ENCODE data around the gene AP2M1.
"Not testable (repeated sequence)": the region's sequence is repeated elsewhere in the genome, so short reads cannot be mapped to it uniquely, and the experiment has no call there.

AP2M1 gene

DNA sequence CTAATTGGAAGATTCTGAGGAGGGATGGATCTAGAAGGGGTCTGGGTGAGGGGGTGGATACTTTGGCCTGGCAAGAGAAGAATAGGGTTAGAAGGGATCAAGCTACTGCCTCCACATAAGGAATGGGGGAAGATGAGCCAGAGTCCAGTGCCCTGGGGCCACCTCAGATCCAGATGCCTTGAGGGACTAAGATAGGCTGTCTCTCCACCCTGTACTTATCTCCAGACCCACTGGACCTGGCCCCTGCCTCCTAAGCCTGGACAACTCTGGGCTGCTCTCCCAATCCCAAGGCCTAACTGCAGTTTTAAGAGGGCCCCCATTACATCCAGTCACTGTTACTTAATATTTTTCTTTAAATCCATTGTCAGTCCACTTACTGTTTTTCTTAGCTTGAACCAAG is 17.4 kb upstream of the AP2M1 start:
- peak; percentile 18 for DNase-seq (ENCODE audit: low spot score)

DNA sequence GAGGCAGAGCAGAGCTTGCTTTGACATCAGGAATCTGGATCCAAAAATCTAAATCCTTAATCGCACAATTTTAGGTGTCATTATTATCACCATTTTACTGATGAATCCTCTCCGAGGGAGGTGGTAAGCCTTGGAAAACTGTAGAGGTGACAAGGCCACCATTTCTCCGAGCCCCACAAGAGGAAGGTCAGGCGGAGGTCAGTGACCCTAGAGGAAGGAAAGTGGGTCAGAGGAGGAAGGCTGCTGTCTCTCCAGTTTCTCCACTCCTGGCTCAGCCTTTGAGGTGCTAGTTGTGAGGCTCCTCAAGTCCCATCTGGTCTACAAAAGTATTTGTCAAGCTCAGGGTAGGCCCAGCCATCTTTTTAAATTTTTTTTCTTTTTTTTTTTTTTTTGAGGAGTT is 16.3 kb upstream of the AP2M1 start:
- no peak for DNase-seq (ENCODE audit: low spot score)

DNA sequence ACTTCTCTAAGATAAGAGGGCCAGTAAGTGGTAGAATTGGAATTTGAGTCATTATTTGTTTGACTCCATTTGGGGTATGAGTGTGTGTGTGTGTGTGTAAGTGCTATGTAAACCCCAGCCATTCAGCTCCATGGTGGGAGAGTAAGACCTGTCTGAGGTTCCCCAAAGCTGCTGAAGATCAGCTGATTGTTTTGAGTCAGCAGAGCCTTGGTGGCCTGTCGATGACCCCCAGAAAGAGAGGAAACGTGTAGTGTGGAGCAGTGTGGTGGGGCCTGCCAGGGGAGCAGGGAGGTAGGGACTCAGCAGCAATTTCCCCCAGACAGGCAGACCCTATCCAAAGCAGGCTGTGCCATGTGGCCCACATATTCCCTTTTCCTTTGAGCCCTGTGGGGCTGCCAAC is 14.2 kb upstream of the AP2M1 start:
- DNase-seq (ENCODE audit: low spot score) = peak; percentile 11

DNA sequence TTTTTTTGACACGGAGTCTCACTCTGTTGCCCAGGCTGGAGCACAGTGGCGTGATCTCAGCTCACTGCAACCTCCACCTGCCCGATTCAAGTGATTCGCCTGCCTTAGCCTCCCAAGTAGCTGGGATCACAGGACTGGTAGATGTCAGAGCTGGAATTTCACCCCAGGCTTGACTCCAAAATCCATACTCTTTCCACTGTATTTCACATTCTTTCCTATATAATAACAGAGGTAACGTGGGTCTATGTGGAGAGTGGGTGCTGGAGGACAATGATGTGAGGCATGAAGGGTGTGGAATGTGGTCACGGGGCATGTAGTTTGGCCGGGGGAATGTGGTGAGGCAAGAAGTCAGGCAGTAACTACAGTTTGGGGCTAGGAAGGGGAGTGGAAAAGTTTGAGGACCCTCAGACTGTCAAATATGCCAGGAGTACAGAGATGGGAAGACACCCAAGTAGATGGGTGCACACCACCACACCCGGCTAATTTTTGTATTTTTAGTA is 12.0 kb upstream of the AP2M1 start:
- DNase-seq (ENCODE audit: low spot score) = not testable (repeated sequence)

DNA sequence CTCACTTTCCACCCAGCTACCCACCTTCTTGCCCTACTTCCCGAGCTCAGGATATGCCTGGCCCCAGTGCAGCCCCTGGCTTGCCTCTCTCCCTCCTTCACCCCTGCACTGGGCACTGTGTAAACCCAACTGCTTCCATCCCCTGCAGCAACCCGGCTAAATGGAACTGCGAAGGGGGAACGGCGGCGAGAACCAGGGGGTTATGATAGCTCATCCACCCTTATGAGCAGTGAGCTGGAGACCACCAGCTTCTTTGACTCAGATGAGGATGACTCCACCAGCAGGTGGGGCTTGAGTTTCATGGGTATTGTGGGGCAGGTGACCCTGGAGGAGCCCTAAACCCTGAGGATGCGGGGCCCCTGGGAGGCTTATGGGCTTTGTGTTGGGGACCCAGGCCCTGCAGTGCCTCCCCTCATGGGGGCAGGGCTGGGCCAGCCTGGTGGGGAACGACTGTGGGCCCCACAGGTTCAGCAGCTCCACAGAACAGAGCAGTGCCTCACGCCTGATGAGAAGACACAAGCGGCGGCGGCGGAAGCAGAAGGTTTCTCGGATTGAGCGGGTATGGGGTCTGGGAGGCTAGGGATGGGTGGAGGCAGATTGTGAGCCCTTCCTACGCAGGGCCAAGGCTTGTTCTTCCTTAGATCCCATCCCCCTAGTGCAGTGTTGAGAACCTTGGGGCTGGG is 9.9 kb upstream of the AP2M1 start:
- DNase-seq (ENCODE audit: low spot score) = no peak

DNA sequence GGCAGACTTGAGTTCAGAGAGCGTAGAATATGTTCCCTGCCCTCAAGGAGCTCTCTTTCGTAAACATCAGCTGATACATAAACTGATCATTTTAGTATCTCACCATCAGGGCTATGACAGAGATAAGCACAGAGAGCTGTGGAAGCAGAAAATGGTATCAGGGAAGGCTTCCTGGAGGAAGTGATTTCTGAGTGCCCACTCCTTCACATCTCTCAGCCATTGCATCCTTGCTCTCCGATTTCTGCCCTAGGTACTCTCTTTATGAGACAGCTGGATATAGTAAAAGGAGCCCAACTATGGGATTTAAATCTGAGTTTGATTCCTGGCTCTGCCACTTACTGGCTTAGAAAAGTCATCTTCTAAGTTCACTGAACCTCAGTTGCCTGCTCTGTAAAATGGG is 9.1 kb upstream of the AP2M1 start:
- DNase-seq (ENCODE audit: low spot score) = no peak

DNA sequence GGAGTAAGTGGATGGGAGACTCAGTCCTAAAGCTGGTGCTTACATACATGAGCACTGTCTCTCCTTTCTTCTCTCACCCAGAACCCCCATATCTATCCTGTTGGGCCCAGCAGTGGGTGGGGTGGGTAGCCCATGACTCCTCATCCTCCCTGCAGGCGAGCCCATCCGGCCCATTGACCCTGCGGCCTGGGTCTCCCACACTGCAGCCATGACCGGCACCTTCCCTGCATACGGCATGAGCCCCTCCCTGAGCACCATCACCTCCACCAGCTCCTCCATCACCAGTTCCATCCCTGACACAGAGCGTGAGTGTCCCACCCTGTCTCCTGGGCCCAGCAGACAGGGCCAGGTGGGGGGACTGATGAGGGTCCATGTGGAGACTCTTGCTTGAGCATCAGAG is 8.0 kb upstream of the AP2M1 start:
- no peak for DNase-seq (ENCODE audit: low spot score)

DNA sequence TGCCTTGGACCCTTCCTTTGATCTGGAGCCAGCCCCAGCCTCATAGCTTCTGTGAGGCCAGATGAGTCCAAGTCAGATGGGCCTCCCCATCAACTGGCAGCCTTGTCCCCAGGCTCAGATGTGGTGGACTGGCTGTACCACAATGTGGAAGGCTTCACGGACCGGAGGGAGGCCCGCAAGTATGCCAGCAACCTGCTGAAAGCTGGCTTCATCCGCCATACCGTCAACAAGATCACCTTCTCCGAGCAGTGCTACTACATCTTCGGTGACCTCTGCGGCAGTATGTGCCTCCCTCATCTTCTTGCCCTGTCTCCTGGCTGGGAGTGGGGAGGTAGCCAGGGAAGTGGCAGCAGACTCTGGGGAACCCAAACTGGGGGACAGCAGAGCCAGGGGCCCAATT is 6.9 kb upstream of the AP2M1 start:
- DNase-seq (ENCODE audit: low spot score) = no peak

DNA sequence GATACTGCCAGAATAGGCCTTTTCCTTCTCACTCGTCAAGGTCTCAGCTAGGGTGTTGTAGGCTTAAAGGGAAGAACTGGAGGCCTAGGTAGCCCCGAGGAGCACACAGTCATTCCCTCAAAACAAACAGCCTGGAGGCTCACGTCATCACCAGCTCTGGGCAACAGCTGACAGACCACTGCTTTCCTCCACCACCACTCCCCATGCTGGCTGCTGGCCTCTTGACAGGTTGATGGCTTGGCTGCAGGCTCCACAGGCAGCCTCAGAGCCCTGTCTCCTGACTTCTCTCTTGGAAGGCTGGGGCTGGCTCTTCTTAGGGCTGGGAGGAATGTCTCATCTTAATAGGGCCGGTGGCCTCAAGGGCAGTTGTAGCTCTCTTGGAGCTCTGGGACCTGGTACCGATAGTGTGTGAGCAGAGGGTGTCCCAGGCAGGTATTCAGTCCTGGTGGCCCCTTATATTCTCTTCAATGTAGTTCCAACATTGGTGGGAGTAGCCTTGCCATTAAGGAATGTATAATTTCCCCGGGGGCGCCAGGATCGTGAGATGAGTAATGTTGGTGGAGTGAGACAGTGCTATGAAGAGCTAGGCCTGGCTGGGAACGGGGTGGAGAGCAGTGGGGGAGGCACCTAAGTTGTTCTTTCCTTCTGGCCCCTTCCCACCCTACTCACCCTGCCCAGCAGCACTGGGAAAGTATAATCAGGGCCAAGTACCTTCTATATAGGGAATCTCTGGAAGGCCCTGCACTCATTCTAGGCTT is 6.1 kb upstream of the AP2M1 start:
- DNase-seq (ENCODE audit: low spot score) = peak; percentile 63

DNA sequence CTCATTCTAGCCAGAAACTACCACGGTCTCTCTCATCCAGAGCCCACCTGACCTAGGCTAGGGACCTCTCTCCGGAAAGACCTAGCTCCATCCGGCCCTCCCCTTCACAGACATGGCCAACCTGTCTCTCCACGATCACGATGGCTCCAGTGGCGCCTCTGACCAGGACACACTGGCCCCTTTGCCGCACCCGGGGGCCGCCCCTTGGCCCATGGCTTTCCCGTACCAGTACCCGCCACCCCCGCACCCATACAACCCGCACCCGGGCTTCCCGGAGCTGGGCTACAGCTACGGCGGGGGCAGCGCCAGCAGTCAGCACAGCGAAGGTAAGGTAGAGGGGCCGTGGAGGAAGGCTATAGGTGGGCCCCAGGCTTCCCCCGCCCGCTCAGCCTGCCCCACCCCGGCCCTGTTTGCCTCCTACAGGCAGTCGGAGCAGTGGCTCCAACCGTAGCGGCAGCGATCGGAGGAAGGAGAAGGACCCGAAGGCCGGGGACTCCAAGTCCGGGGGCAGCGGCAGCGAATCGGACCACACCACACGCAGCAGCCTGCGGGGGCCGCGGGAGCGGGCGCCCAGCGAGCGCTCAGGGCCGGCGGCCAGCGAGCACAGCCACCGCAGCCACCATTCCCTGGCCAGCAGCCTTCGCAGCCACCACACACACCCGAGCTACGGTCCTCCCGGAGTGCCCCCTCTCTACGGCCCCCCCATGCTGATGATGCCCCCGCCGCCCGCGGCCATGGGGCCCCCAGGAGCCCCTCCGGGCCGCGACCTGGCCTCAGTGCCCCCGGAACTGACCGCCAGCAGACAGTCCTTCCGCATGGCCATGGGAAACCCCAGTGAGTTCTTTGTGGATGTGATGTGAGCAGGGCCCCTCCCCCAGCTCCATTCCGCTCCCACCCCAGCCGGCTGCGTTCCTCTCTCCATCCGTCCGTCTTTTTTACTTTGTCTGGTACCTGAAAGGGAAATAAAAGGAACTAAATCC is 4.5 kb upstream of the AP2M1 start:
- DNase-seq (ENCODE audit: low spot score) = no peak

DNA sequence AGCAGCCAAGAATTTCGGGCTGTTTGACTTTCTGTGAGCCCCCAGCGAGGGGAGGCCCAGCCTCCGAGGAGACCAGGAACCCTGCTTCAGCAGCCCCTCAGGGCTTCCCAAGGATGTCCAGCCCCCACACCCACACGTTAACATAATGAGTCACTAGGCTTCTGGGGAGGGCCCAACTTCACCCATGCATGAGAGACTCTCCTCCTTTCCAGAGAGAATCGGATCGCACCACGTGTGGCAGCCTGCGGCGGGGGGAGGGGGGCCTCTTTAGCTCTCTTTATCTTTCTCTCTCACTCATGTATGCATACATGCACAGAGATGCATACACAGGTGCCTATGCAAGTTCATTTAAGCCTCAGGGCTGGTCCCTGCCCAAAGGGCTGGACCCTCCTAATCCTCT is 3.1 kb upstream of the AP2M1 start:
- DNase-seq (ENCODE audit: low spot score) = peak; percentile 27

DNA sequence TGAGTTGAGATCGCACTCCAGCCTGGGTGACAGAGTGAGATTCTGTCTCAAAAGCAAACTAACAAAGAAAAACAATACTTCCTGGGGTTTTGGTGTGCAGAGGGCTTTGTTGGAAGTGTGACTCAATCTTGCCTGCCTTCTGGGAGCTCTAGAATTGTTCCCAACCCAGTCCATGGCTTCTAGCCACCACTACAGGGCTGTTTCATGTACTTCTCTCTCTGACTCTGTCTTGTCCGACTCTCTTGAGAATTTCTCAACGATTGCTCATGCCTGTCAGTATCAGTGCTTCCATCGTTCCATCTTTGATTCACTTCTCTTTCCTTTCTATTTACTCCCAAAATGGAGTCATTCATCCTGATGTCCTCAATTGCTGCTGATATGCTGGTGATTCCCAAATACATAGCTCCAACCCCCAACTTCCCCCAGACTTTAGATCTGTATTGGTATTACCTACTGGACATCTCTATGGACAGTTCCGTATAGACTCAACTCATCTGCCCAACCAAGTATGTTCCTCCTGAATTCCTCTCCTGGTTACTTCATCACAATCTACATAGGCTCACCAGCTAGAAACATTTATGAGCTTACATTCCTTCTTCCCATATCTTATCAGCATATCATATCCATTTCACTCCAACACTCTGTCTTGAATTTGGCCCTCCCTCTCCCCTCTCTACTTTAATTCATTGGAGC is 1.8 kb upstream of the AP2M1 start:
- DNase-seq (ENCODE audit: low spot score) = peak; percentile 85

DNA sequence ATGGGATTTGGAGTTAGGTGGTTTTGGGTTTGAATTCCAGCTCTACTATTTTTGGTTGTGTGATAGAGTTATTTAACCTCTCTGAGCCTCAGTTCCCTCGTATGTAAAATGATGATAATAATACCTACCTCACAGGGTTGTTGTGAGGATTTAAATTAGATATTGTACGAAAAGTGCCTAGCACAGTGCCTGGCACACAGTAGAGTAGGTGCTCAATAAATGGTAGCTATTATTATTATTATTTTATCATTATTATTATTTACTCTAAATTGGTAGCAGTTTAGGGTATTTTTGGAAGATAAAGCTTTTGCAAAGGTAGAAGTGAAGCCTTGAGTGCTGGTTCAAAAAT is 1.3 kb upstream of the AP2M1 start:
- DNase-seq (ENCODE audit: low spot score) = no peak

DNA sequence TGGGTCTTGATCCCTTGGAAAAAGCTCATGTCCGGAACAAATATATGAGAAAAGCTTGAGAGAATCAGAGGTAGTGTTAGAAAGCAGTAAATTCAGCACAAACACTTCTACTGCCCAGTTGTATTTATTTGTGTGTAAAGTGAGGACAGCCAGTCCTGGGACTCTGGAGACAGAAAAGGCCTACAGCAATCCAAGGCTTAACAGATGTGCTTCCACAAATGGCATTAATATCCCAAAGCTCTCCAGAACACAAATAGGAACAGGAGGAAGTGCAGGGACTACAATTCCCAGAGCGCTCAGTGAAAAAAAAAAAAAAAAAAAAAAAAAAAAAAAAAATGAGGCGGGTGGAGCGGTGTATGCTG is 390 bp upstream of the AP2M1 start:
- no peak for DNase-seq (ENCODE audit: low spot score)

DNA sequence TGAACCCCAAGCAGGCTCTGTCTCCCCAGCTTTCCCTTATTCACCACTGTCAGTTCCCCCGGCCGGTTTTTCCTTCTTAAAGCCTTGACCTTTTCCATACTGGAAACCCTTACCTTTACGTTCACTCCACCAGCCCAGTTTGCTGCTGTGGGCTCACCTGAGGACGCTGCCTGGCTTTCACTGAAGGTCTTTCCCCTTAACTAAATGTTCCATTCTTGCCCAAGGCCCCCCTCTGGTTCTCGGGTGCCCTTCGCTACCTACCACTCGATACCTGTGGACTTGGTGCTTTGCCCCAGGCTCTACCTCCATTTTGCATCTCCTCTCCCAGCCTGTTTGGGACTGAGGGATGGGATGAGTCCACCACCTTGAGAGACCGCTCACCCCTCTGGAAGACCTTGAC is 851 bp downstream of the AP2M1 start:
- DNase-seq (ENCODE audit: low spot score) = no peak

DNA sequence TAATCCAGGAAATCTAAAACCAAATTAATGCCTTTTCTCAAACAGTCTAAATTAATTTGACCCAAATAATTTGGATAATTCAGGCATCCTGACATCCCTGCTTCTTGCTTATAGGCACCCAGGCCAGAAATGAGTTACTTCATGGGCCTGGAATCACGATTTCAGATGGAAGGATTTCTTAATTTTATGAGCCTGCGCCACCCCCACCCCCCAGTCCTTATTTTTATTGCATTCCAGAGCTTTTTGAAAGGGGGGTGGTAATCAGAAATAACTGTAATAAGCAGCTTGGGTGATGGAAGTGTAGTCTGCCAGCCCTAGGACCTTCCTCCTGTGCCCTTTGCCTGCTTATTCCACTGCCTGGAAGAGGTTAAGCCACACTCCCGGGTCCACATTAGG is 1.3 kb downstream of the AP2M1 start:
- DNase-seq (ENCODE audit: low spot score) = no peak

DNA sequence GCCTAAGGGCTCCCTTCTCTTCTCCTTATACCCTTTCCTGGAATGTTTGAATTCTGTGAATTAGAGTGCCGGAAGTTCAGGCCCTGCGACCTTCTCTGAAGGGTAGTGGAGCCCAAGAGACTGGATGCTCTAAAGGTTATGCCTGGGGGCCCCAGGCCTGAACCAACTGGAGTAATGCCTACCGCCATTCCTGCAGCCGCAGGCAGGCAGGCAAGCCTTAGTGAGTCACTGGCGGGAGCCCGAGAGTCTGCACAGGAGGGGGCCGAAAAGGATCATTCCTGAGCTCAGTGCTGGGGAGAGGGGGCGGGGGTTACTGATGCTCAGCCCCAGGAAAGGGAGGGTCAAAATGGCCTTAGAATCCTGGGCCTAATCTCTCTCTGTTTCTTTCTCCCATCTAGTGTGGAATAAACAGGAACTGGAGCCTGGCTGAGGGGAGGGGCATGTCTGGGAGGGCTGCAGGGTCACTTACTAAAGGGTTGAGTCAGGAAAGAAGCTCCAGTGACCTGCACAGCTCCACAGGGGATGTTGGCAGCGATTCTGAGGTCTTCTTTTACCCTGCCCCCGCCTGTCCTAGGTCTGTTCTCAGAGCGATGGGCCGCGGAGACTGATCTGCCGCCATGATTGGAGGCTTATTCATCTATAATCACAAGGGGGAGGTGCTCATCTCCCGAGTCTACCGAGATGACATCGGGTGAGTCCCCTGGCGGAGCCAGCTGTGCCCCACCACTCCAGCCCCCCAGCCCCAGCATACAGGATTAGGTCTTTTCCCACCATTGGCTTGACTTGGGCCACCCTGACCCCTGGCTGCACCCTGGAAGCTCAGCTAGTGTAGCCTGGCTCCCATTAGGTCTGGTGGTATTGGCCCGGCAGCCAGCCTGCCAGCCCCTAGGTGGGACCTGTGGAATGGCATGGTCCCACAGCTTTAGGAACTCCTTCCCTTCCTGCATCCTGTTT is 2.0 kb downstream of the AP2M1 start:
- DNase-seq (ENCODE audit: low spot score) = peak; percentile 91

DNA sequence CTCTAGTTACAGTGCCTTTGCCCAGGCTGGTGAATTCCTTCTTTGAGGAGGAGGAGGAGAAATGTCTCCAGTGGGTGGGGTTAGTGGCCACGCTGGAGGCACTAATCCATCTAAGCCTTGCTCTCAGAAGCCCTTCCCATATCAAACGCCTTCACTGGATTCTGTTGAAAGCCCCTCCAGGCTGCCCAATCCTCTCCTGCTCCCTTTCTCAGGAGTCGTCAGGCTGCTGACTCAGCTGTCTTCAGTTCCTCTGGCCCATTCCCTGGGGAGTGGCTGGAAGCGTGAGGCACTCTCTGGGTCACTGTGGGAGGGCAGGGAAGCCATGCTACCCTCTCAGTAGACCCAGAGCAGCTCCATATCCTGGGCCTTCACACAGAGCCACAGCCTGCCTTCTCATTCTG is 2.7 kb downstream of the AP2M1 start:
- peak; percentile 13 for DNase-seq (ENCODE audit: low spot score)

DNA sequence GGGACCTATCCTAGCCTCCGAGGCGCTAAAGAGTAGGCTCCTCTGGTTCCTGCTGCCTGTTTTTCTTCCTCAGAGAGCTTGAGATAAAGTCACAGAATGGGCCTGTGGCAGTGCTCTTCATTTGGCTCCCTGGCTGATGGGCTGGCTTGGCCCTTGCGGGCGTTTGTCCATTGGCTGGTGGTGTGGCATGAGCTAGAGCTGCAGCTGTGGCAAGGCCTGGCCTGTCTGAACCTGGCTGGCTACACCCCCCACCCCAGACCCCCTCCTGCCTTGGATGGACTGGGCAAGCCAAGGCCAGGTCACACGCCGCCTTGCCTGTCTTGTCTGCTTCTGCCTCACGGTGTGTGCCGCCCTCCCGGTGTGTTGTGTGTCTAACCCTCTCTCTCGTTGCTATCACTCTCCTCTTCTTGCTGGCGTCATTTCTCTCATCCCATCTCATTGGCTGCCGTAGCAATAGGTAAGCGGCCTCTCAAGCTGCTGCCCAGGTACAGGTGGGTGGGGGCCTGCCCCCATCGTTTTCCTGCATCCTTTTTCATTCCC is 3.2 kb downstream of the AP2M1 start:
- DNase-seq (ENCODE audit: low spot score) = no peak

DNA sequence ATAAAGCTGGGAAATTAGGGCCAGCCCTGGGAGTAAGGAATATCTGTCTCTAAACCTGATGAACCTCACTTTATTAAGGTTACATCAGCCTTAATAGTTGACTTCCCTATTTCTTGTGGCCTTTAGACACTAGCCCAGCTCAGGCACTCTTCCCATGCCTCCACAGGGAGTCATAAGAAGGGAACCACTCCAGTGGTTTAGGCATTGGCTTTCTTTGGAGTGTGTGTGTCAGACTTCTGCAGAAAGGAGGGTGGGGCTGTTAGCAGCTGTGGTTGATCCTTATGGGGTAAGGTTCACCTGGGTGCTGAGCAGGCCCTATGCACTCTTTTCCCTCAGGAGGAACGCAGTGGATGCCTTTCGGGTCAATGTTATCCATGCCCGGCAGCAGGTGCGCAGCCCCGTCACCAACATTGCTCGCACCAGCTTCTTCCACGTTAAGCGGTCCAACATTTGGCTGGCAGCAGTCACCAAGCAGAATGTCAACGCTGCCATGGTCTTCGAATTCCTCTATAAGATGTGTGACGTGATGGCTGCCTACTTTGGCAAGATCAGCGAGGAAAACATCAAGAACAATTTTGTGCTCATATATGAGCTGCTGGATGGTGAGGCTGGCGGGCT is 4.0 kb downstream of the AP2M1 start:
- no peak for DNase-seq (ENCODE audit: low spot score)
